WTC11 (cell line): ENCODE results near the gene GRWD1. TPM values are rescaled to one million over a fixed set of nuclear protein-coding genes. Genes with fewer than 3 reads are reported as not detected.

Source experiments
- ATAC-seq: fragments of 200-7000 bp; cut with Tn5 transposase; 2 replicates; pipeline ENCODE4 v1.10.0; 2021; ENCODE audit warnings: mild to moderate bottlenecking, moderate library complexity
- CTCF ChIA-PET: fragments of 300-600 bp; sonication (Branson Sonifier 250); formaldehyde crosslinking; loops from one replicate; lab custom pipeline; 2021; ENCODE audit warnings: antibody characterized with exemption; lab: Charles Lee
- POLR2A ChIA-PET: fragments of 350-600 bp; sonication (Branson Sonifier 250); formaldehyde crosslinking; loops from one replicate; lab custom pipeline; 2021; ENCODE audit warnings: antibody characterized with exemption; lab: Charles Lee
- DNase-seq: peaks from one replicate; pipeline ENCODE4 v3.0.0; 2021; ENCODE audit warnings: low spot score
- H3K27ac Mint-ChIP-seq: 2 replicates; pipeline ENCODE4 v1.8.0; 2021; ENCODE audit warnings: mixed read lengths
- H3K27me3 Mint-ChIP-seq: 2 replicates; pipeline ENCODE4 v1.8.0; 2021; ENCODE audit warnings: low read depth, mild to moderate bottlenecking, moderate library complexity, mixed read lengths
- H3K36me3 Mint-ChIP-seq: 2 replicates; pipeline ENCODE4 v1.8.0; 2021; ENCODE audit warnings: mixed read lengths
- H3K4me1 Mint-ChIP-seq: 2 replicates; pipeline ENCODE4 v1.8.0; 2022; ENCODE audit warnings: mixed read lengths
- H3K4me3 Mint-ChIP-seq: 2 replicates; pipeline ENCODE4 v1.8.0; 2021; ENCODE audit warnings: mild to moderate bottlenecking, moderate library complexity, mixed read lengths
- H3K9me3 Mint-ChIP-seq: 2 replicates; pipeline ENCODE4 v1.8.0; 2021; ENCODE audit warnings: mixed read lengths
- ATF6 ChIP-seq: sonication (generic); formaldehyde crosslinking; IDR thresholded peaks from 2 replicates; pipeline ENCODE4 v1.8.1; 2023; ENCODE audit warnings: mild to moderate bottlenecking, missing genetic modification reagents
- CBFB ChIP-seq: sonication (generic); formaldehyde crosslinking; IDR thresholded peaks from 2 replicates; pipeline ENCODE4 v1.8.1; 2022; ENCODE audit warnings: mild to moderate bottlenecking, low read depth, missing genetic modification reagents
- ELF4 ChIP-seq: sonication (generic); formaldehyde crosslinking; IDR thresholded peaks from 2 replicates; pipeline ENCODE4 v1.8.1; 2022; ENCODE audit warnings: low read depth, mild to moderate bottlenecking, moderate library complexity, missing genetic modification reagents
- FOXK1 ChIP-seq: sonication (generic); formaldehyde crosslinking; IDR thresholded peaks from 2 replicates; pipeline ENCODE4 v1.8.0; 2022; ENCODE audit warnings: mild to moderate bottlenecking, moderate library complexity, missing genetic modification reagents
- GRHL2 ChIP-seq: fragments of 250-450 bp; sonication (Bioruptor Pico); IDR thresholded peaks from 2 replicates; pipeline ENCODE4 v1.8.0; 2022; ENCODE audit warnings: mild to moderate bottlenecking, moderate library complexity; ENCODE audit not compliant: insufficient replicate concordance, severe bottlenecking
- GTF2I ChIP-seq: fragments of 250-450 bp; sonication (Bioruptor Pico); conservative IDR thresholded peaks from 2 replicates; pipeline ENCODE4 v1.4.0; 2021; ENCODE audit warnings: mild to moderate bottlenecking
- IRF1 ChIP-seq: sonication (generic); formaldehyde crosslinking; IDR thresholded peaks from 2 replicates; pipeline ENCODE4 v1.8.0; 2023; ENCODE audit warnings: missing genetic modification reagents
- IRF2 ChIP-seq: sonication (generic); formaldehyde crosslinking; IDR thresholded peaks from 2 replicates; pipeline ENCODE4 v1.8.0; 2022; ENCODE audit warnings: low read depth, missing genetic modification reagents, borderline replicate concordance
- JUN ChIP-seq: sonication (generic); formaldehyde crosslinking; IDR thresholded peaks from 2 replicates; pipeline ENCODE4 v1.8.0; 2023; ENCODE audit warnings: mild to moderate bottlenecking, missing genetic modification reagents
- MXD4 ChIP-seq: fragments of 250-450 bp; sonication (Bioruptor Pico); IDR thresholded peaks from 2 replicates; pipeline ENCODE4 v1.8.0; 2021; ENCODE audit warnings: mild to moderate bottlenecking, moderate library complexity, borderline replicate concordance
- NR3C1 ChIP-seq: sonication (generic); formaldehyde crosslinking; conservative IDR thresholded peaks from 2 replicates; pipeline ENCODE4 v1.8.1; 2023; ENCODE audit warnings: low read depth, mild to moderate bottlenecking, missing genetic modification reagents
- PREB ChIP-seq: sonication (generic); formaldehyde crosslinking; IDR thresholded peaks from 2 replicates; pipeline ENCODE4 v1.8.1; 2022; ENCODE audit warnings: mild to moderate bottlenecking, missing genetic modification reagents, moderate library complexity, borderline replicate concordance
- SP1 ChIP-seq: sonication (generic); formaldehyde crosslinking; conservative IDR thresholded peaks from 2 replicates; pipeline ENCODE4 v1.8.1; 2022; ENCODE audit warnings: missing genetic modification reagents
- USF2 ChIP-seq: sonication (generic); formaldehyde crosslinking; IDR thresholded peaks from 2 replicates; pipeline ENCODE4 v1.8.1; 2023; ENCODE audit warnings: mild to moderate bottlenecking, missing genetic modification reagents, moderate library complexity
- ZNF263 ChIP-seq: sonication (generic); formaldehyde crosslinking; IDR thresholded peaks from 2 replicates; pipeline ENCODE4 v1.8.1; 2022; ENCODE audit warnings: low read depth, mild to moderate bottlenecking, moderate library complexity, missing genetic modification reagents
- ZNF512 ChIP-seq: sonication (generic); formaldehyde crosslinking; IDR thresholded peaks from 2 replicates; pipeline ENCODE4 v1.8.1; 2022; ENCODE audit warnings: missing genetic modification reagents, borderline replicate concordance
- ZSCAN18 ChIP-seq: fragments of 250-450 bp; sonication (Bioruptor Pico); IDR thresholded peaks from 2 replicates; pipeline ENCODE4 v2.1.2; 2022; ENCODE audit warnings: mild to moderate bottlenecking, moderate library complexity
- total RNA-seq: library from RNA; stranded (reverse); gene quantifications from 3 replicates; pipeline ENCODE4 v1.2.3, GENCODE V29; 2021
- TF ChIP-seq, protein P1 (sequence below): fragments of 250-450 bp; sonication (Bioruptor Pico); IDR thresholded peaks from 2 replicates; pipeline ENCODE4 v1.8.0; 2021; ENCODE audit warnings: mild to moderate bottlenecking
- TF ChIP-seq, protein P2 (sequence below): sonication (generic); formaldehyde crosslinking; IDR thresholded peaks from 2 replicates; pipeline ENCODE4 v1.8.1; 2023; ENCODE audit warnings: mild to moderate bottlenecking, missing genetic modification reagents, moderate library complexity

GRWD1 gene
- total RNA-seq, 1 experiment from 2014 or later, result 67.2 TPM

GRCh38 chr19:48450441-48450840, 4.7 kb downstream of the GRWD1 start:
- Mint-ChIP-seq H3K27ac (no peak overlapping the region), H3K36me3 (peaks cover 60% of the 10 kb centered on the region), H3K4me3 (no peak overlapping the region), H3K27me3 (no peaks in the 10 kb centered on the region), H3K9me3 (no peaks in the 10 kb centered on the region), H3K4me1 (peaks cover 5% of the 10 kb centered on the region)
- TF ChIP-seq NR3C1, result no peak
- TF ChIP-seq ZNF512, result no peak
- ChIA-PET CTCF (interaction anchor here (0.7 to 2.1 kb wide), 2 partner anchors 11 to 59 kb away, joined by 3 to 7 read pairs; partner anchors contain the start of gene KDELR1), POLR2A (interaction anchor here (0.5 kb wide), 1 partner anchor 45 kb away, joined by 3 read pairs; no protein-coding TSS in a partner anchor)
- ATAC-seq (no peak), DNase-seq (no peak)

GRCh38 chr19:48450863-48451262, 5.1 kb downstream of the GRWD1 start:
- CTCF ChIA-PET, result interaction anchor here (2.1 kb wide), 1 partner anchor 59 kb away, joined by 7 read pairs; the partner anchor contains the start of gene KDELR1
- DNase-seq, result no peak
- no peak overlapping the region for H3K27ac Mint-ChIP-seq
- no peaks in the 10 kb centered on the region for H3K9me3 Mint-ChIP-seq
- TF ChIP-seq NR3C1 (no peak), ZSCAN18 (no peak), ATF6 (CRISPR knock-in tag) (no peak), JUN (CRISPR knock-in tag) (no peak), IRF2 (CRISPR knock-in tag) (no peak), FOXK1 (CRISPR knock-in tag) (no peak), GRHL2 (CRISPR knock-in tag) (no peak)
- TF ChIP-seq, protein P1, sequence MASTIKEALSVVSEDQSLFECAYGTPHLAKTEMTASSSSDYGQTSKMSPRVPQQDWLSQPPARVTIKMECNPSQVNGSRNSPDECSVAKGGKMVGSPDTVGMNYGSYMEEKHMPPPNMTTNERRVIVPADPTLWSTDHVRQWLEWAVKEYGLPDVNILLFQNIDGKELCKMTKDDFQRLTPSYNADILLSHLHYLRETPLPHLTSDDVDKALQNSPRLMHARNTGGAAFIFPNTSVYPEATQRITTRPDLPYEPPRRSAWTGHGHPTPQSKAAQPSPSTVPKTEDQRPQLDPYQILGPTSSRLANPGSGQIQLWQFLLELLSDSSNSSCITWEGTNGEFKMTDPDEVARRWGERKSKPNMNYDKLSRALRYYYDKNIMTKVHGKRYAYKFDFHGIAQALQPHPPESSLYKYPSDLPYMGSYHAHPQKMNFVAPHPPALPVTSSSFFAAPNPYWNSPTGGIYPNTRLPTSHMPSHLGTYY (CRISPR knock-in tag), result no peak
- TF ChIP-seq, all 79 proteins: peak for 0
- Mint-ChIP-seq H3K4me1 (peaks cover 4% of the 10 kb centered on the region), H3K27me3 (no peaks in the 10 kb centered on the region), H3K36me3 (peaks cover 60% of the 10 kb centered on the region), H3K4me3 (no peak overlapping the region)
- ATAC-seq, result no peak
- POLR2A ChIA-PET, result no interaction called here

DNA sequence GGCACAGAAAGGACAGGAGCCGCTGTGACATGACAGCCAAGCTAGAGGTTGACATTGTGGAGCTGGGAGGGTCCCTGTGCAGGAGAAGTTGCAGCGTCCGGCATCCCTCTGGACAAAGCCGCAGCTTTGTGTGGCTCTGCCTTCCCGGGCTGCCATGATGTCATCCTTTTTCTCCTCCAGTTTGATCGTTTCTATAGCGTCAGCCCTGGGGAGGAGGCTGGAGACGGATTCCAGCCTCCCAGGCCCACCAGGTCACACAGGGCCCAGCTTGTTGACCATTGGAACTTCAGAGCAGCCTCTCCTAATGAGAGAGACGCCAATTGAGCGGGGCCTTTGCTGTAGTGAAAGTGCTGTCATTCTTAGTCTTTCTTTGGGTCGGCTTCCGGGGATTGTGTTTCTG, 5.8 kb downstream of the GRWD1 start:
- peaks cover 56% of the 10 kb centered on the region for H3K36me3 Mint-ChIP-seq
- POLR2A ChIA-PET, result interaction anchor here (0.7 kb wide), 1 partner anchor 26 kb away, joined by 3 read pairs; no protein-coding TSS in a partner anchor
- H3K27ac Mint-ChIP-seq, result no peak overlapping the region
- DNase-seq (no peak), ATAC-seq (no peak)
- no peaks in the 10 kb centered on the region for H3K9me3 Mint-ChIP-seq
- CTCF ChIA-PET, result interaction anchor here (2.1 kb wide), 1 partner anchor 60 kb away, joined by 7 read pairs; the partner anchor contains the start of gene KDELR1
- no peaks in the 10 kb centered on the region for H3K27me3 Mint-ChIP-seq
- peaks cover under 1% of the 10 kb centered on the region for H3K4me1 Mint-ChIP-seq
- TF ChIP-seq ELF4 (CRISPR knock-in tag), result no peak
- TF ChIP-seq SP1 (CRISPR knock-in tag), result no peak
- TF ChIP-seq ZNF263 (CRISPR knock-in tag), result no peak
- TF ChIP-seq CBFB (CRISPR knock-in tag), result no peak
- TF ChIP-seq NR3C1, result no peak
- no peak for TF ChIP-seq PREB (CRISPR knock-in tag)
- TF ChIP-seq MXD4, result no peak
- TF ChIP-seq, protein P2, sequence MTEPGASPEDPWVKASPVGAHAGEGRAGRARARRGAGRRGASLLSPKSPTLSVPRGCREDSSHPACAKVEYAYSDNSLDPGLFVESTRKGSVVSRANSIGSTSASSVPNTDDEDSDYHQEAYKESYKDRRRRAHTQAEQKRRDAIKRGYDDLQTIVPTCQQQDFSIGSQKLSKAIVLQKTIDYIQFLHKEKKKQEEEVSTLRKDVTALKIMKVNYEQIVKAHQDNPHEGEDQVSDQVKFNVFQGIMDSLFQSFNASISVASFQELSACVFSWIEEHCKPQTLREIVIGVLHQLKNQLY (CRISPR knock-in tag), result no peak
- no peak for TF ChIP-seq USF2
- no peak for TF ChIP-seq IRF1 (CRISPR knock-in tag)
- TF ChIP-seq GTF2I (CRISPR knock-in tag), result no peak
- no peak overlapping the region for H3K4me3 Mint-ChIP-seq
